Endothelial cell (in vitro differentiated cells): ENCODE data around the gene KLHL7. TPM values are rescaled to one million over a fixed set of nuclear protein-coding genes. Genes with fewer than 3 reads are reported as not detected.

Experiments
- DNase-seq: peaks from one replicate; pipeline ENCODE4 v3.0.0; 2021; ENCODE audit warnings: low spot score
- H3K27ac Mint-ChIP-seq: one replicate; pipeline ENCODE4 v1.8.0; 2021; ENCODE audit warnings: mixed read lengths, inconsistent platforms; ENCODE audit not compliant: unreplicated experiment
- H3K27me3 Mint-ChIP-seq: one replicate; pipeline ENCODE4 v1.8.0; 2021; ENCODE audit warnings: mild to moderate bottlenecking, moderate library complexity, mixed read lengths, inconsistent platforms; ENCODE audit not compliant: unreplicated experiment
- H3K36me3 Mint-ChIP-seq: one replicate; pipeline ENCODE4 v1.8.0; 2021; ENCODE audit warnings: mild to moderate bottlenecking, low read depth, mixed read lengths, inconsistent platforms; ENCODE audit not compliant: unreplicated experiment
- H3K4me1 Mint-ChIP-seq: one replicate; pipeline ENCODE4 v1.8.0; 2021; ENCODE audit warnings: mild to moderate bottlenecking, mixed read lengths, inconsistent platforms; ENCODE audit not compliant: unreplicated experiment
- H3K4me3 Mint-ChIP-seq: one replicate; pipeline ENCODE4 v1.8.0; 2021; ENCODE audit warnings: mild to moderate bottlenecking, mixed read lengths, inconsistent platforms; ENCODE audit not compliant: unreplicated experiment
- H3K9me3 Mint-ChIP-seq: one replicate; pipeline ENCODE4 v1.8.0; 2021; ENCODE audit warnings: mixed read lengths, inconsistent platforms; ENCODE audit not compliant: unreplicated experiment
- total RNA-seq: library from RNA; stranded (reverse); fragmentation: NEBNext Ultra II Directional; extraction: Animal tissue kit (Norgen Biotek cat#: 25700); gene quantifications from one replicate; pipeline ENCODE4 v1.2.1, GENCODE V29; 2021; ENCODE audit not compliant: unreplicated experiment
- TF ChIP-seq, protein P1 (sequence below): fragments of 200-600 bp; sonication (generic); IDR thresholded peaks from one replicate; pipeline ENCODE4 v1.5.0; 2021; ENCODE audit warnings: antibody characterized with exemption; ENCODE audit not compliant: unreplicated experiment

KLHL7 gene
- total RNA-seq, 1 donor from 2014 or later: 44.8 TPM

GRCh38 chr7:23106823-23107663 lies 1.5 kb downstream of the KLHL7 start:
- H3K36me3 Mint-ChIP-seq: peaks cover 7% of the 10 kb centered on the region
- H3K27me3 Mint-ChIP-seq: peaks cover 8% of the 10 kb centered on the region
- H3K4me3 Mint-ChIP-seq: peak overlapping the region; percentile 98
- no peak for DNase-seq
- peak overlapping the region; percentile 93 for H3K27ac Mint-ChIP-seq
- H3K9me3 Mint-ChIP-seq: no peaks in the 10 kb centered on the region
- TF ChIP-seq, protein P1, sequence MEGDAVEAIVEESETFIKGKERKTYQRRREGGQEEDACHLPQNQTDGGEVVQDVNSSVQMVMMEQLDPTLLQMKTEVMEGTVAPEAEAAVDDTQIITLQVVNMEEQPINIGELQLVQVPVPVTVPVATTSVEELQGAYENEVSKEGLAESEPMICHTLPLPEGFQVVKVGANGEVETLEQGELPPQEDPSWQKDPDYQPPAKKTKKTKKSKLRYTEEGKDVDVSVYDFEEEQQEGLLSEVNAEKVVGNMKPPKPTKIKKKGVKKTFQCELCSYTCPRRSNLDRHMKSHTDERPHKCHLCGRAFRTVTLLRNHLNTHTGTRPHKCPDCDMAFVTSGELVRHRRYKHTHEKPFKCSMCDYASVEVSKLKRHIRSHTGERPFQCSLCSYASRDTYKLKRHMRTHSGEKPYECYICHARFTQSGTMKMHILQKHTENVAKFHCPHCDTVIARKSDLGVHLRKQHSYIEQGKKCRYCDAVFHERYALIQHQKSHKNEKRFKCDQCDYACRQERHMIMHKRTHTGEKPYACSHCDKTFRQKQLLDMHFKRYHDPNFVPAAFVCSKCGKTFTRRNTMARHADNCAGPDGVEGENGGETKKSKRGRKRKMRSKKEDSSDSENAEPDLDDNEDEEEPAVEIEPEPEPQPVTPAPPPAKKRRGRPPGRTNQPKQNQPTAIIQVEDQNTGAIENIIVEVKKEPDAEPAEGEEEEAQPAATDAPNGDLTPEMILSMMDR: no peak
- H3K4me1 Mint-ChIP-seq: peaks cover 39% of the 10 kb centered on the region

- H3K27ac Mint-ChIP-seq: peak overlapping the region; percentile 93
- H3K4me1 Mint-ChIP-seq: peaks cover 41% of the 10 kb centered on the region
- peaks cover 10% of the 10 kb centered on the region for H3K27me3 Mint-ChIP-seq
- peak overlapping the region; percentile 98 for H3K4me3 Mint-ChIP-seq
- TF ChIP-seq, protein P1: no peak
- peaks cover 1% of the 10 kb centered on the region for H3K36me3 Mint-ChIP-seq
- DNase-seq: no peak
- no peaks in the 10 kb centered on the region for H3K9me3 Mint-ChIP-seq
These were observed 2.2 kb downstream of the KLHL7 start for GRCh38 chr7:23107781-23108180.

- Mint-ChIP-seq H3K36me3 (no peaks in the 10 kb centered on the region), H3K4me3 (no peak overlapping the region), H3K27ac (no peak overlapping the region), H3K4me1 (peaks cover 46% of the 10 kb centered on the region), H3K9me3 (no peaks in the 10 kb centered on the region), H3K27me3 (peaks cover 10% of the 10 kb centered on the region)
- DNase-seq: no peak
- TF ChIP-seq, protein P1: no peak
These were observed 3.4 kb downstream of the KLHL7 start for GRCh38 chr7:23108995-23109394.

- H3K27me3 Mint-ChIP-seq: peaks cover 10% of the 10 kb centered on the region
- no peaks in the 10 kb centered on the region for H3K9me3 Mint-ChIP-seq
- H3K27ac Mint-ChIP-seq: no peak overlapping the region
- H3K4me1 Mint-ChIP-seq: peaks cover 47% of the 10 kb centered on the region
- H3K36me3 Mint-ChIP-seq: no peaks in the 10 kb centered on the region
- TF ChIP-seq, protein P1: no peak
- DNase-seq: no peak
- H3K4me3 Mint-ChIP-seq: no peak overlapping the region
These were observed 3.9 kb downstream of the KLHL7 start for GRCh38 chr7:23109470-23109869.

GRCh38 chr7:23114896-23115295 lies 9.3 kb downstream of the KLHL7 start:
- Mint-ChIP-seq H3K4me1 (peaks cover 43% of the 10 kb centered on the region), H3K9me3 (no peaks in the 10 kb centered on the region), H3K27me3 (peaks cover 1% of the 10 kb centered on the region), H3K36me3 (no peaks in the 10 kb centered on the region), H3K4me3 (no peak overlapping the region), H3K27ac (no peak overlapping the region)
- TF ChIP-seq, protein P1: no peak
- DNase-seq: no peak
